Ammon's horn (tissue), 1 donor: ENCODE results near the gene KRT40.

ENCODE experiments used
- DNase-seq: peaks from one replicate; pipeline ENCODE4 v3.0.0-alpha.2; 2016; ENCODE audit warnings: low spot score

KRT40 gene

DNA sequence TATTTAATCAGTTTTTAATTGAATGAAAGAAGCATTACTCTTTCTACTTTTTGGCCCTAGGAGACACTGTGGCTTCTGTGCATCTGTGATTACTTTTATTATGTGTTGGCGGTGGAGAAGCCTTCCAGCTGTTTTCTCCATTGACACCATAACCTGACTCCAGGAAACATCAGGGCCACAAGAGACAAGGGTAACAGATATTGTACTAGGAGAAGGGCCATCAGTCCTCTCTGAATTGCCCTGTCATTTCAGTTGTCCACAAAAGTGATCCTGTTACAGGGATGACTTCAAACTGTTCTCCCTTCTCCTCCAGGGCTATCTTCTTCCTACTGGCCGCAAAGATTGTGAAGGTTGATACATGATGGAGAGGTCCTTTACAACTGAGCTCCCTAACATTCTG lies 32.0 kb downstream of the KRT40 start:
- DNase-seq, result no peak

DNA sequence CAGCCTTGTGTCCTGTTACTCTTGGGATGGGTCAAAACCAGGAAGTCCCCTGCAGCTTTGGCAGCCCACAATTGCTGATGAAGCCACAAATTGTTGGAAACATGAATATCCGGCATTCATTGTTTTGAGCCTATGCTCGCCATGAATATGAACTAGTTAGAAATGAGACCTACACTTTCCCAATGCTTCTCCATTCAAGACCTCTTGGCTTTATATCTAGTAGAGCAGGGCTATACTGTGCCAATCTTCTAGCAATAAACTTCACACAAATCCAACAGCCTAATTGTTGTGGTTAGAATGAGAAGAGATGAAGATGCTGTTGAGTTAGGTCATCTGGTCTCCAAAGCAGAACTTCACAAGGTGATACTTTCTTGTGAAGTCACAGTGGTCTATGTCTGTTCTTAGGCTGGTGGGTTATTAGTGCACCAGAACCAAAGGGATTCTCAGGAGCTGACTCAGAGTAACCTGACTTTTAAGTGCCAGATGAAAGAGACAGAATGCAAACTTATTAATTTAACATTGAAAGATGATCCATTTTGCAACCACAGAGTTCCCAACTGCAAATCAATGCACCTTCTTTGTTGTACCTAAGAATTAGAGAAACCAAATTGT lies 33.0 kb downstream of the KRT40 start:
- DNase-seq, result no peak

DNA sequence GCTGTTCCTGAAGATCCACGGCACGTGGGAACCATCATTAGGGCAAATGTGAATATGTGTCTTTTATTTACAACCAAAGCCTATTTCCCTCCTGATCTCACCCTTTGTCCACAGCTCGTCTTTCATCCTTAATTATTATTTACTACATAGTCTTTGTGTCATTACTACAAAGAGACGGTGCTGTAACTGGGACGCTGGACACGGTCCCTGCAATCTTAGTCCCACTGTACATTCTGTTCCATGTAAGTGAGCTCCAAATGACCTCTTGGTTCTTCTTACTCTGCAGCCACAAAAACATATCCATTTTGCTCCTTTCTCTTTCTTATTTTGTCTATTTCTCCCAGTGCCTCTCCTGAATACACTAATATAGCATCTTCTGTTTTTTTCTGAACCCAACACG lies 34.0 kb downstream of the KRT40 start:
- DNase-seq, result no peak

- no peak for DNase-seq
Observed at GRCh38 chr17:40949418-40949817, 34.7 kb downstream of the KRT40 start.

DNA sequence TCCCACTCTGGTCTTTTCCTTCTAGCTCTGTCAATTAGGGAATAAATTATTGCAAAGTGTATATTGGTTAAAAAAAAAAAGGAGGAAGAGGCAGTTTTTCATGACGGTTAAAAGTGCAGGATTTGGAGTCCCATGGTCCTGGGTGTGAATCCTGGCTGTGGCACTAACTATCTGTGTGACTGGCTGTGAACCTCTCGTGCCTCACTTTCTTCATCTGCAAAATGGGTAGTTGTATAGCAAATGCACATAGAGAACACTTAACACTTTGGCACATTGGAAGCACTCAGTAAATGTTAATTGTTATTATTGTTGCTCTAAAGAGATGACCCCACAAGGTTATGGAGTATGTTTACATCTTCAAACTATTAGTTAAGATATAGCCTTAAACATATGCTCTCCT lies 36.2 kb downstream of the KRT40 start:
- no peak for DNase-seq

- DNase-seq, result no peak
Observed at GRCh38 chr17:40945414-40945813, 38.7 kb downstream of the KRT40 start.

- no peak for DNase-seq
Observed at GRCh38 chr17:40944531-40944930, 39.6 kb downstream of the KRT40 start.

GRCh38 chr17:40942553-40942952 lies 41.6 kb downstream of the KRT40 start:
- no peak for DNase-seq

GRCh38 chr17:40940266-40940665 lies 43.9 kb downstream of the KRT40 start:
- no peak for DNase-seq

DNA sequence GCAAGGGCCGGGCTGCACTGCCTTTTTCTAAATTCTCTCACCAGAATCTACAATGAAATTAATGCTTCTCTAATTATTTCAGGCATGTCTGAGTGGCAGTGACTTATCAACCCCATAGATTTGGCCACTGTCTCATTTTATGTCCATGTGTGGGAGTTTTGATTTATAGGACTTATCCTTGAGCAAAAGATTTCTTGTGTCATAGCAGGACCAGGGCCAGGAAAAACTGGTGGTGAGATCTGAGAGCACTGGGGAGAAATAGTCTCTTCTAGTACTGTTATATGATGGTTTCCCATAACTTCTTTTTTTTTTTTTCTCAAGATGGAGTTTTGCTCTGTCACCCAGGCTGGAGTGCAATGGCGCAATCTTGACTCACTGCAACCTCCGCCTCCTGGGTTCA lies 45.1 kb downstream of the KRT40 start:
- no peak for DNase-seq

DNA sequence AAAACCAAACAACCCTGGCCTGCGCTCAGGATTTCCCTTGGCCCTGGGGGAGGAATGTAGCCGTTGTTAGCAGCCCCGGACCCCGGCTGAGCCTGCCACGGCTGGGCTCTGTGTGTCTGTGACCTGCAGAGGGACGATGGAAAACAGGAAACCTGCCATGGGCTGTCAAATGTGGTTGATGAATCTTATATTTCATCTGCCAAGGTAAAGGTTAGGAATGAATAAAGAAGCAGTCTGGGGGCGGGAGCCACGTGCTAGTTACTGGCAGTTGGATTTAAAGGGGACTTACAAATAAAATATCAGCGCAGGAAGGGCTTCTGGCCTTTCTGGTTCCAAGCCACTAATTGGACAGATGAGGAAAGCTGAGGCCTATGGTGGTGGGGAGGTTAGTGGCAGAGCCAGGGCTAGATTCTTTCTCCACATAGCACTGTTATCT lies 46.7 kb downstream of the KRT40 start, which contains the start of gene KRT23:
KRT23 (minus strand) TSS at position 263 of the 436 bp plus-strand sequence. CDS start 1,043 bp downstream, outside the sequence.
- no peak for DNase-seq

GRCh38 chr17:40936976-40937375 lies 47.1 kb downstream of the KRT40 start:
- no peak for DNase-seq

DNA sequence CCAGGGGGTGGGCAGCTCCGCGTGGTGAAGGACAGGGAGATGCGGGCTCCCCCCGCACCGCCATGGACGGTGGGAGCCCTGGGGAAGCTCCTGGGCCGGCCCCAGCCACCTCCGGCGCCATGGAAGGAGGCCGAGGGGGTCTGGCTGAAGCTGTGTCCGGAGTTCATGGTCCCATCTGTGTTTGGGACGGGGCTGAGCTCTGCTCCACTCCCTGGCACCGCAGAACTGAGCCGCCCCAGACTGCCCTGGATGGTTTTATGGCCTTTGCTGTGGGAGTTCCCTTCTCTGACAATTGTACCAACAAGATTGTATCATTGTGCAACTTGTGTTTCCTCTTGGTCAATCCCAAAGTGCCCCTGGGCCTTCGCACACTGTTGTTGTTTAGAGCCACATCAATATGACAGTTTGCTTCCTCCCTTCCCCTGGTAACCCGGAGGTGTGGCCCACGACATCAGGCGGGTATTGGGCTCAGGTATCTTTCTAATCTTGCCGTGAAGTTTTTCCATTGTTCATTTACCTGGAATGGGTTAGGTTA lies 47.6 kb downstream of the KRT40 start:
- no peak for DNase-seq

DNA sequence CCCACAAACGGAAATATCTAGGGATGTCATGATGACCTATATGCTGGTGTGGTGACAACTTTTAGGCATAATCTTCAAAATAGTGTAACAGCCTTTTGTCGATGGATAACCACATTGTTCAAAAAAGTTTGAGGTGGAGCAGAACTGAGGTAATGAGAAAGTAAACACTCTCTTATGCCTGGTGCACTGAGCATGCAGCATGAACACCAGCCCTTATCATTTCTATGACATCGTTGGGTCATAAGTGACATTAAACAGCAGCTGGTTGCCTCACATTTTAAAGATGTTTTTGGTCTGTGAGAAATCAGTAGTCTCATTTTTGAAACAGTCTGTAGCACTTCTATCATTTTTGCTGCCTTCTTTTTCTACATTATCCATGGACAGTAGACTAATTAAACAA lies 48.5 kb downstream of the KRT40 start:
- no peak for DNase-seq

DNA sequence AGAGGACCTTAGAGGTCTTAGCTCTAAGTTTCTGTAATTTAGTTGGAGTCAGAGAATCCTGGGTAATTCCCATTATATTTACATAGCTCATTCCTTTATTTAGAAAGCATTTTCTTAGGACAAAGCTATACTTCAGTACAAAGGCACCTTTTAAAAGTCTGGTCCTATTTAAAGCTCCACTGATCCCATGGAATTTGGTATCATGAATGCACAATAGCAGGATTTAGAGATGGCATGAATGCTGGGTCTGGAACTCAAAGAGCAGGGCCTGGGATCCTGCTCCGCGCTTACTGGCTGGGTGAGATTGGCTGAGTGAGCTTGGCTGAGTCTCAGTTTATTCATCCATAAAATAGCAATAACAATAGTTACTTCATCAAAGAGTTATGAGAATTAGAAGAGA lies 51.5 kb downstream of the KRT40 start:
- DNase-seq, result no peak

DNA sequence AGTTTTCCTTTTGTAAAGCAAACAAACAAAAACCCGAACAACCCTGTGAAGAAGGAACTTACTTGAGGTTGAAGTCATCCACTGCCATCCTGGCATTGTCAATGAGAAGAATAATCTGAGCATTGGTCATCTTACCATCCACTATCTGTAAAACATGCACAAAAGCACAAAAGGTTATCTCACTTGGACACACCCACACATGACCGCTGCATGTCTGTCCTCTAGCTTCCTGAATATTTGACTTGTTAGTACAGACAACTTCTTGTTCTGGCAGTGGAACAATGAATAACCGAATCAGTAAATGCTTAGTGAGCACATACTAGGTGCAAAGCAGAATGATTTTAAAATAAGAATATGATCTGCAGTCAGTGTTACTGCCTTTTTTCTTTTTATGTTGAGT lies 52.8 kb downstream of the KRT40 start:
- DNase-seq, result no peak
